Adrenal gland (tissue), 12 donors: Measurements from ENCODE around the gene RASGEF1C. TPM values are rescaled to one million over a fixed set of nuclear protein-coding genes. Genes with fewer than 3 reads are reported as not detected.
A peak's percentile ranks its signal among the peaks of the same experiment; 100 is the strongest.

Experiments
- DNase-seq, 7 donors: peaks; one replicate each; pipeline ENCODE4 v3.0.0-alpha.2; 2019 to 2020
- H3K27ac ChIP-seq, 5 donors: fragments of 200-600 bp; sonication (generic) in 4 of 5; 1 replicate in 3 of 5; 2 replicates in 2 of 5; pipeline versions ENCODE4 v1.5.1 to v1.8.0; 2016 to 2020; ENCODE audit warnings: mild to moderate bottlenecking in 1 of 5
- H3K27me3 ChIP-seq: fragments of 200-600 bp; 2 replicates; pipeline ENCODE4 v1.8.0; 2021
- H3K36me3 ChIP-seq, 2 donors: fragments of 200-600 bp; replicated peaks in 1 of 2; 1 replicate in 1 of 2; 2 replicates in 1 of 2; pipeline versions ENCODE4 v1.5.1 to v1.8.0; 2018 to 2022
- H3K4me1 ChIP-seq, 2 donors: fragments of 200-600 bp; replicated peaks in 1 of 2; 1 replicate in 1 of 2; 2 replicates in 1 of 2; pipeline versions ENCODE4 v1.5.1 to v1.8.0; 2018 to 2021
- H3K4me3 ChIP-seq, 4 donors: fragments of 200-600 bp; sonication (generic) in 3 of 4; one replicate each; pipeline ENCODE4 v1.5.1; 2016 to 2018
- H3K9me3 ChIP-seq, 3 donors: fragments of 200-600 bp; sonication (generic) in 1 of 3; replicated peaks in 1 of 3; 1 replicate in 2 of 3; 2 replicates in 1 of 3; pipeline versions ENCODE4 v1.5.1 to v1.8.0; 2016 to 2021
- POLR2A ChIP-seq, 2 donors: fragments of 450-650 bp; IDR thresholded peaks; one replicate each; pipeline ENCODE4 v1.6.1; 2017; ENCODE audit warnings: antibody characterized with exemption in 2 of 2, mild to moderate bottlenecking in 2 of 2, moderate library complexity in 1 of 2
- WGBS, 4 donors: extraction: QIAGEN DNeasy Blood & Tissue Kit in 2 of 4; methylation state at CpG; one replicate each; pipeline versions ENCODE4 v1.1.5 to v1.1.7; 2013 to 2017; 5-methylcytosine and 5-hydroxymethylcytosine counted together
- intact Hi-C, 2 donors: fragments of 100-400 bp; cut with DNase I; formaldehyde crosslinking; loops; one replicate each; pipeline versions ENCODE4 v1.14.1 to v1.15.0; 2022 to 2023
- polyA plus RNA-seq, 3 donors: library from polyadenylated mRNA; stranded (reverse); fragments of 200-250 nt in 2 of 3; fragments of 350-450 nt in 1 of 3; fragmentation: Illumina TruSeq in 1 of 3; extraction: RNeasy Lipid Tissue Mini Kit (QIAGEN cat#74804) in 1 of 3; gene quantifications; one replicate each; pipeline ENCODE4 v1.2.3, GENCODE V29; 2013 to 2014
- total RNA-seq, 9 donors: library from RNA; depleted of rRNA in 4 of 9; stranded (reverse); fragments of >200 nt in 4 of 9; fragments of 120-200 nt in 1 of 9; fragmentation: NEBNext Ultra II Directional in 1 of 9; extraction: Animal tissue kit (Norgen Biotek cat#: 25700) in 1 of 9; gene quantifications; one replicate each; pipeline versions ENCODE4 v1.1.0 to v1.2.4, GENCODE V29; 2013 to 2023
- TF ChIP-seq, protein P1 (sequence below), 6 experiments: fragments of 450-650 bp in 4 of 6; fragments of 200-600 bp in 2 of 6; sonication (generic) in 1 of 6; IDR thresholded peaks; 1 replicate in 5 of 6; 2 replicates in 1 of 6; pipeline versions ENCODE4 v1.5.1 to v1.8.0; 2016 to 2021; ENCODE audit warnings: antibody characterized with exemption in 6 of 6, mild to moderate bottlenecking in 2 of 6, moderate library complexity in 1 of 6
- donor health status: healthy with polysubstance abuse.
- donor health status: Bipolar disorder and iron deficiency.
- donor health status: DM: yes; HTN: yes; CAD: no.
- donor health status: DM: no; HTN: no; CAD: no.
- donor health status: DM: no; HTN: no; CAD: no.
- donor health status: DM: yes; HTN: yes; CAD: no.

The RASGEF1C gene
- total and polyA plus RNA-seq, 12 donors: 0.15 to 1.9 (median 0.74) TPM; not detected in 6

- TF ChIP-seq, protein P1, sequence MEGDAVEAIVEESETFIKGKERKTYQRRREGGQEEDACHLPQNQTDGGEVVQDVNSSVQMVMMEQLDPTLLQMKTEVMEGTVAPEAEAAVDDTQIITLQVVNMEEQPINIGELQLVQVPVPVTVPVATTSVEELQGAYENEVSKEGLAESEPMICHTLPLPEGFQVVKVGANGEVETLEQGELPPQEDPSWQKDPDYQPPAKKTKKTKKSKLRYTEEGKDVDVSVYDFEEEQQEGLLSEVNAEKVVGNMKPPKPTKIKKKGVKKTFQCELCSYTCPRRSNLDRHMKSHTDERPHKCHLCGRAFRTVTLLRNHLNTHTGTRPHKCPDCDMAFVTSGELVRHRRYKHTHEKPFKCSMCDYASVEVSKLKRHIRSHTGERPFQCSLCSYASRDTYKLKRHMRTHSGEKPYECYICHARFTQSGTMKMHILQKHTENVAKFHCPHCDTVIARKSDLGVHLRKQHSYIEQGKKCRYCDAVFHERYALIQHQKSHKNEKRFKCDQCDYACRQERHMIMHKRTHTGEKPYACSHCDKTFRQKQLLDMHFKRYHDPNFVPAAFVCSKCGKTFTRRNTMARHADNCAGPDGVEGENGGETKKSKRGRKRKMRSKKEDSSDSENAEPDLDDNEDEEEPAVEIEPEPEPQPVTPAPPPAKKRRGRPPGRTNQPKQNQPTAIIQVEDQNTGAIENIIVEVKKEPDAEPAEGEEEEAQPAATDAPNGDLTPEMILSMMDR (IDR thresholded peaks at IDR 0.05): no peak
- no peak for TF ChIP-seq POLR2A (IDR thresholded peaks at IDR 0.05)
Measured at GRCh38 chr5:180156141-180156540, 52.9 kb downstream of the RASGEF1C start.

DNA sequence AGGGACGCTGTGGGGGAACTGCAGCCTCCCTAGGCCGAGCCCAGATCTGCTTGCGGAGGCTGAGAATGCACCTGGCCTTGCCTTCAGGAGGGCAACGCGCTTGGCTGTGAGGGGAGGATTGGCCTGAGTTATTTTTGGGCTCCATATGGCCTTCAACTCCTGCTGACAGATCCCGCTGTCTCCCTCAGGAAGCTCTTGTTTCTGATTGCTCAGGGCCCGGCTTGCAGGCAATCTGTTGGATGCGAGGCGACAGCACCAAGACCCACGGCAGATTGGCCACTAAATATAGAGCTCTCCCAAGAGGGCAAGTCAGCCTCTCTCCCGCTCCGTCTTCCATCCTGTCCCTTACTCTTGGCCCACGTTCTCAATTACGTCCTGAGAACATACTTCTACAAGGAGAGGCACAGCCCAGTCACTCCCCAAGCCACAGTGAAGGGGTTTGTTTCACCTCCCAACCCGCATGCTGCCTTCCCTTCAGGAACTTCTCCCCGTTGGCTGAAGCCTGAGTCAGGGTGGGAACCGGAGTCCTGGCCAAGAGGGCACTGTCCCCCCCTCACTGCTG, 53.6 kb downstream of the RASGEF1C start:
- H3K9me3 ChIP-seq: no peaks in the 10 kb centered on the region
- H3K36me3 ChIP-seq: no peaks in the 10 kb centered on the region
- DNase-seq: peak in 1 of 7 donors; percentile 25
- 40 to 53% (median 50%) methylated on average over 17 of the region's 17 CpGs for WGBS, 4 donors
- H3K4me3 ChIP-seq: no peak overlapping the region
- H3K27ac ChIP-seq: no peak overlapping the region
- TF ChIP-seq POLR2A (IDR thresholded peaks at IDR 0.05): no peak
- TF ChIP-seq, protein P1 (IDR thresholded peaks at IDR 0.05): no peak
- intact Hi-C loops: no loop called here
- H3K27me3 ChIP-seq: peaks cover 3% of the 10 kb centered on the region
- peaks cover 0 to 4% of the 10 kb centered on the region in 2 donors for H3K4me1 ChIP-seq

More at GRCh38 chr5:180156141-180156540, 52.9 kb downstream of the RASGEF1C start:
- Histone ChIP-seq H3K27me3 (peaks cover 3% of the 10 kb centered on the region), H3K4me1 (peaks cover 0 to 4% of the 10 kb centered on the region in 2 donors), H3K27ac (no peak overlapping the region), H3K9me3 (no peaks in the 10 kb centered on the region), H3K4me3 (no peak overlapping the region), H3K36me3 (no peaks in the 10 kb centered on the region)
- 85 to 92% (median 89%) methylated on average over 10 of the region's 10 CpGs for WGBS, 4 donors
- intact Hi-C loops: no loop called here
- DNase-seq: peak in 1 of 7 donors; percentile 24

GRCh38 chr5:180154821-180155364, 54.1 kb downstream of the RASGEF1C start:
- Histone ChIP-seq H3K9me3 (no peaks in the 10 kb centered on the region), H3K4me1 (peaks cover 0 to 4% of the 10 kb centered on the region in 2 donors), H3K36me3 (no peaks in the 10 kb centered on the region), H3K27ac (no peak overlapping the region), H3K27me3 (peaks cover 3% of the 10 kb centered on the region), H3K4me3 (no peak overlapping the region)
- intact Hi-C loops: no loop called here
- DNase-seq: peak in 1 of 7 donors; percentile 45
- TF ChIP-seq, protein P1 (IDR thresholded peaks at IDR 0.05): no peak
- TF ChIP-seq POLR2A (IDR thresholded peaks at IDR 0.05): no peak
- WGBS, 4 donors: 90 to 100% (median 95%) methylated on average over 2 to 5 of the region's 5 CpGs

DNA sequence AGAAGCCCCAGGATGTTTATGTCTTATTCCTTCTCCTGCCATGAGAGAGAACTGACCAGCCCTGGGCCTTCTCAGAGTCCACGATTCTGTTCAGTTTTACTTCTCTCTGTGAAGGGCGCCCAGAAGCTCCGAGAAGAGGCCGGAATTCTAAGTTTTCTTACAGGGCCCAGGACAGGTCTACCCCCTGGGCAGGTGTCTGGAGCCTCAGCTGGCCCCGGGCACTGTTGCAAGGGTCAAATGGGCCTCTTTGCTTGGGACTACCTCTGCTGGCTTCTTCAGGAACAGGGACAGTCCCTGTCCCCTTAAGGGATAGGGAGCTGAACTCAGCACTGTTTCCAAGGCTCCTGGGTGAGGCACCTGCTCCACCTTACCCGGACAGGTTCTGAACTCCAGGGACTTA, 55.0 kb downstream of the RASGEF1C start:
- Histone ChIP-seq H3K27ac (no peak overlapping the region), H3K27me3 (peaks cover 3% of the 10 kb centered on the region), H3K4me3 (no peak overlapping the region), H3K4me1 (peaks cover 0 to 4% of the 10 kb centered on the region in 2 donors), H3K36me3 (no peaks in the 10 kb centered on the region), H3K9me3 (no peaks in the 10 kb centered on the region)
- intact Hi-C loops: no loop called here
- DNase-seq: peak in 1 of 7 donors; percentile 18
- no peak for TF ChIP-seq POLR2A (IDR thresholded peaks at IDR 0.05)
- TF ChIP-seq, protein P1 (IDR thresholded peaks at IDR 0.05): no peak
- 67 to 86% (median 79%) methylated on average over 3 to 6 of the region's 6 CpGs for WGBS, 4 donors
